ENCODE data around the gene SLC16A12.

- TF ChIP-seq CTCF (IDR thresholded peaks at IDR 0.05; ENCODE audit: low read depth, low read length, missing input control) (no peak), TAF1 (conservative IDR thresholded peaks at IDR 0.05) (no peak), JUND (IDR thresholded peaks at IDR 0.05) (no peak), EGR1 (IDR thresholded peaks at IDR 0.05; ENCODE audit: low read depth in 2 of 2) (no peak), REST (IDR thresholded peaks at IDR 0.05) (no peak), ZBTB33 (IDR thresholded peaks at IDR 0.05) (no peak), ATF3 (IDR thresholded peaks at IDR 0.05) (no peak)
Measured at GRCh38 chr10:89474452-89474851, 60.9 kb downstream of the SLC16A12 start.

Data from liver (tissue), 3 donors.